ENCODE measurements around the gene TMC3.
"Not testable (repeated sequence)": the region's sequence is repeated elsewhere in the genome, so short reads cannot be mapped to it uniquely, and the experiment has no call there.

The TMC3 gene

DNA sequence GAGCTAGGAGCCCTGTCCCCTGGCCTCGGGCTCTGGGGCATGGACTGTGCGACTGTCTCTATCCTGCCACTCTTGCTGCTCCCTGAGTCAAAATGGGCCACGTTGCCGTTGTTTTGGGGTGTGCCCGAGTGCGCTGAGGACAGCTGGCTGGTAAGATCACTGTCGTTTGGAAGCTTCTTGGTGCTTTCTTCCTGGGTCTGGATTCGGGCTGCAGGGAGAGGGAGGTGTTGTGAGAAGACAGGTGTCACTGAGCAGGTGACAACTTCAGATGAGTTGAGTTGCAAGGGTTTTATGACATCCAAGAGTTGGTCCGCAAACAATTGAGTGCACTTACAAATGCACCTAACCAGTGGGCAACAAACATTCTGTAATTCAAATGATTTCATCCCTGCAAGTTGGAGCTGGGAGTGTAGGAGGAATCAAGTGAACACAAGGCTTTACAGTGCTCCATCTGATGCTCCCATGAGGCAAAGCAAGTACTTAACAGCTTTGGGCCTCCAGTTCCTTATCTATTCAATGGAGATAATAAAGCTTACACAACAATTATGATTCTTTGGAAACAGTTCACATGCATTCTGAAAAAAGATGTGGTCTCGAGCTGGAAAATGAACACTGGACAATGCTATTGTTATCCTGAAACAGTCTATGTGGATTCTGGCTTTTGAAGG lies 39.1 kb downstream of the TMC3 start:
- DNase-seq (ENCODE audit: extremely low read depth, insufficient read length), result no peak
- Histone ChIP-seq H3K4me3 (replicated peaks; ENCODE audit: low read depth, low read length) (no peak overlapping the region), H3K36me3 (ENCODE audit: control insufficient read depth, insufficient read depth, low read length) (no peaks in the 10 kb centered on the region), H3K27me3 (replicated peaks; ENCODE audit: control insufficient read depth, insufficient read depth, low read length) (no peaks in the 10 kb centered on the region)
- TF ChIP-seq, protein P1, sequence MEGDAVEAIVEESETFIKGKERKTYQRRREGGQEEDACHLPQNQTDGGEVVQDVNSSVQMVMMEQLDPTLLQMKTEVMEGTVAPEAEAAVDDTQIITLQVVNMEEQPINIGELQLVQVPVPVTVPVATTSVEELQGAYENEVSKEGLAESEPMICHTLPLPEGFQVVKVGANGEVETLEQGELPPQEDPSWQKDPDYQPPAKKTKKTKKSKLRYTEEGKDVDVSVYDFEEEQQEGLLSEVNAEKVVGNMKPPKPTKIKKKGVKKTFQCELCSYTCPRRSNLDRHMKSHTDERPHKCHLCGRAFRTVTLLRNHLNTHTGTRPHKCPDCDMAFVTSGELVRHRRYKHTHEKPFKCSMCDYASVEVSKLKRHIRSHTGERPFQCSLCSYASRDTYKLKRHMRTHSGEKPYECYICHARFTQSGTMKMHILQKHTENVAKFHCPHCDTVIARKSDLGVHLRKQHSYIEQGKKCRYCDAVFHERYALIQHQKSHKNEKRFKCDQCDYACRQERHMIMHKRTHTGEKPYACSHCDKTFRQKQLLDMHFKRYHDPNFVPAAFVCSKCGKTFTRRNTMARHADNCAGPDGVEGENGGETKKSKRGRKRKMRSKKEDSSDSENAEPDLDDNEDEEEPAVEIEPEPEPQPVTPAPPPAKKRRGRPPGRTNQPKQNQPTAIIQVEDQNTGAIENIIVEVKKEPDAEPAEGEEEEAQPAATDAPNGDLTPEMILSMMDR (IDR thresholded peaks at IDR 0.05; ENCODE audit: insufficient read depth, low read length, poor library complexity, severe bottlenecking), result no peak

DNA sequence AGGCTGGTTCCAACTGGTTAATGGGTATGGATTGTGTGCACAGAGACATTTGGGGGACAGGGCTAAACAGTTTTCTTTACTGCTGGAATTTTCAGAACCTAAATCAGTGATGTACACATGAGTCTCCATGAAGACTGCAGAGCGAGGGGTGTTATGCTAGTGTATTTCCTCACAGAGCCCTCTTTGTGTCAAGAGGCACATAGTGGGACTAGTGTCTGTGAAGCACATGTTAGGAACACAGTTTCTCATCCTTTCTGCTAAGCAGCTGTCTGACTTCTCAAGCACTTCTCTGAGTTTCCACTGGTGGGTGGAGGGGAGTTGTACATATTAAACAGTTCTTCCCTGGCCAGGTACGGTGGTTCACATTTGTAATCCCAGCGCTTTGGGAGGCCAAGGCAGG lies 40.6 kb downstream of the TMC3 start:
- no peak for DNase-seq (ENCODE audit: extremely low read depth, insufficient read length)
- TF ChIP-seq, protein P1 (IDR thresholded peaks at IDR 0.05; ENCODE audit: insufficient read depth, low read length, poor library complexity, severe bottlenecking), result no peak

DNA sequence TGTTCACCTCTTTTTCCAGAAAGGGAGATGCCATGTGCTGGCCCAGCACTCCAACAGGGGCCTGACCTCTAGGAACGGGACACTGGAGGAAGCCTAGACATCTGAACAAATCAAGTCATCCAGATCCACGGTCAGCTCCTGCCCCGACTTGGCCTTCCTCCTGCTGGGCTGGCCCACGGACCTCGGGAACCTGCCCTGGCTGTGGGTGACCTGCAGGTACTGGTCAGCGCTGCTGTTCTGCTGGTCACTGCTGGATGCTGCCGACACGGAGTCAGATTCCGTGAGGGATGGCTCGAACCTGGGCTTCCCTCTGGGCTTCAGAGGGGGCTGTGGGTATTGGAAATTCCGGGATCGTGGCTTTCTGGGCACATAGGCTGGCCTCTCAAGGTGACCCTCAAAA lies 41.7 kb downstream of the TMC3 start:
- H3K4me3 ChIP-seq (replicated peaks; ENCODE audit: low read depth, low read length), result no peak overlapping the region
- TF ChIP-seq, protein P1 (IDR thresholded peaks at IDR 0.05; ENCODE audit: insufficient read depth, low read length, poor library complexity, severe bottlenecking), result no peak
- DNase-seq (ENCODE audit: extremely low read depth, insufficient read length), result no peak
- no peaks in the 10 kb centered on the region for H3K36me3 ChIP-seq (ENCODE audit: control insufficient read depth, insufficient read depth, low read length)
- no peaks in the 10 kb centered on the region for H3K27me3 ChIP-seq (replicated peaks; ENCODE audit: control insufficient read depth, insufficient read depth, low read length)

More for the DNA sequence above, 40.6 kb downstream of the TMC3 start:
- Histone ChIP-seq H3K36me3 (ENCODE audit: control insufficient read depth, insufficient read depth, low read length) (no peaks in the 10 kb centered on the region), H3K27me3 (replicated peaks; ENCODE audit: control insufficient read depth, insufficient read depth, low read length) (no peaks in the 10 kb centered on the region), H3K4me3 (replicated peaks; ENCODE audit: low read depth, low read length) (no peak overlapping the region)

DNA sequence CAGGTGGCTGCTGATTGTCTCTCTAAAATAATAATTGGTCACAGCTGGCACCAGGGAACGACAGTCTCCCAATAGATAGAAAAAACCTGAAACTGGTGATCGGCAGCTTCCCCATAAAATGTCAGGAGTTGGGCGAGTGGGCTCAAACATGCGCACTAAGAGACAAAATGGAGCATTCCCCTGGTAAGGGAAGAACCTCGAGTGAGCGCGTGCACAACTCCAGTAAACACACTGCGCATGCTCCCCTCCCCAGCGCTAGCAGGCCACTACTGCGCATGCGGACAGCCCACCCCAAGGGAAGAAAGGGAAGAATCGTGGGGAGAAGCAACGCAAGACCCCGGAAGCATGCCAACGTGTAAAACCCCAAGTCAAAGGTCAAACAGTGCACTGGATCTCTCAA lies 42.4 kb downstream of the TMC3 start:
- H3K4me3 ChIP-seq (replicated peaks; ENCODE audit: low read depth, low read length), result no peak overlapping the region
- DNase-seq (ENCODE audit: extremely low read depth, insufficient read length), result no peak
- H3K36me3 ChIP-seq (ENCODE audit: control insufficient read depth, insufficient read depth, low read length), result no peaks in the 10 kb centered on the region
- TF ChIP-seq, protein P1 (IDR thresholded peaks at IDR 0.05; ENCODE audit: insufficient read depth, low read length, poor library complexity, severe bottlenecking), result no peak
- H3K27me3 ChIP-seq (replicated peaks; ENCODE audit: control insufficient read depth, insufficient read depth, low read length), result no peaks in the 10 kb centered on the region

DNA sequence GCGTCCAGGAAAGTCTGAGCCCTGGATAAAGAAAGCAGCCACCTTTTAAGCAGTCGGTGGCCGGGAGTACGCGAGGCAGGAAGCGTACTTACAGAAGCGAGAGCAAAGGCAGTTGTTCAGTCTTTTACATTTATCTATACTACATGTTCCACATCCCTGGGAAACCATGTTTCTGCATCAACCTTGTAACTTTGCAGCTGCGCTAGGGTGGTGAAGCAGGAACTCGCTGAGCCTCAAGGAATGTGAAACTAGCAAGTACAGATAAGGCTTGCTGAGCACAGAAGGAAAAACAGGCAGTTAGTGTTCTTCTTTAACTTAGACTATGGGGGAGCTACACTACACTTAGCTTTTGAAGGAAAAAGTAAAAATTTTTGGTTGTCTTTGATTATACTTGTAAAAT lies 42.9 kb downstream of the TMC3 start:
- H3K4me3 ChIP-seq (replicated peaks; ENCODE audit: low read depth, low read length); DNase-seq (ENCODE audit: extremely low read depth, insufficient read length); H3K36me3 ChIP-seq (ENCODE audit: control insufficient read depth, insufficient read depth, low read length); H3K27me3 ChIP-seq (replicated peaks; ENCODE audit: control insufficient read depth, insufficient read depth, low read length): not testable (repeated sequence)

DNA sequence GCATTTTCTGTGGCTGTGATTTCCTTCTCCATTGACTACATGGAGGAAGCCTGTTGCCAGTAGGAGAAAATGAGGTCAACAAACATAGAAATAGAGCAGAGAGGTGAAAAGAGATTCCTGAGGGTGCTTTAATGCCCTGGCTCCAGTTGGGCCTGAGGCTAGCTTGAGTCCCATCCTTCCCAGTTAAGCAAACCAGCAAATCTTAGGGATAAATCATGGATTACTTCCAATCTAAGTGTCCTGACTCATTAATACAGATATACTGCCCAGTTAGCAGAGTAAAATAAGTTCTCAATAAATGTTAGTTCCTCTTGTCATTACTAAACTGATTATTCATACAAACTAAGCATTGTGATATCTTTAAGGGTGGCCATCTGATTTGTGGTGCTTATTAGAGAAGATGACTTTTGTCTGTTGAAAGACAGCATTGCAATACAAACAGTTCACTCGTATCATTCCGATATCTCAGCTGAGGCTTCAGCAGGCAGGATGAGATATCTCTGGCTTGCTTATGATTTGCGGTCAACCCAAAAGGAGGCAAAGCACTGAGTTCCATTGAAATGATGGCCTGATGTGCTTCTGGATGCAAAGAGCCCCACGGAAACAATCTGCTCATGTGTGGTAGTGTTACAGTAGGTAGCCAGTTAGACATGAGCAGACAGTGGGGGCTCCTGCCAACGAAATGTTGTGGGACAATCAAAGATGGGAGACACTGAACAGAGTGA lies 43.5 kb downstream of the TMC3 start:
- DNase-seq (ENCODE audit: extremely low read depth, insufficient read length), result no peak
- H3K27me3 ChIP-seq (replicated peaks; ENCODE audit: control insufficient read depth, insufficient read depth, low read length), result no peaks in the 10 kb centered on the region
- H3K4me3 ChIP-seq (replicated peaks; ENCODE audit: low read depth, low read length), result no peak overlapping the region
- TF ChIP-seq, protein P1 (IDR thresholded peaks at IDR 0.05; ENCODE audit: insufficient read depth, low read length, poor library complexity, severe bottlenecking), result no peak
- no peaks in the 10 kb centered on the region for H3K36me3 ChIP-seq (ENCODE audit: control insufficient read depth, insufficient read depth, low read length)

Data from GM06990 (cell line).